AG04450 (cell line): ENCODE results near the gene HDAC7. TPM values are rescaled to one million over a fixed set of nuclear protein-coding genes. Genes with fewer than 3 reads are reported as not detected.

Experiments
- CTCF ChIA-PET: fragments of 300-600, 350-600 bp; formaldehyde crosslinking; extraction: SDS; loops from one replicate; lab custom pipeline; 2022; ENCODE audit warnings: antibody characterized with exemption, inconsistent platforms; lab: Charles Lee
- POLR2A ChIA-PET: fragments of 350-600 bp; formaldehyde crosslinking; extraction: SDS; loops from one replicate; lab custom pipeline; 2021; ENCODE audit warnings: antibody characterized with exemption, inconsistent platforms; lab: Yijun Ruan, JAX
- DNase-seq: peaks from one replicate; pipeline ENCODE4 v3.0.0-alpha.2; 2011; ENCODE audit warnings: low read depth, low spot score
- H3K27ac ChIP-seq: one replicate; pipeline ENCODE4 v1.5.1; 2012; ENCODE audit warnings: low read depth, low read length, control low read depth
- H3K27me3 ChIP-seq: one replicate; pipeline ENCODE4 v1.6.0; 2012; ENCODE audit warnings: low read length; ENCODE audit not compliant: control insufficient read depth, insufficient read depth
- H3K4me3 ChIP-seq: 2 replicates; pipeline ENCODE4 v1.5.1; 2011; ENCODE audit warnings: mild to moderate bottlenecking, low read depth, low read length, control low read depth
- H3K9me3 ChIP-seq: 2 replicates; pipeline ENCODE4 v1.5.1; 2012; ENCODE audit warnings: low read length; ENCODE audit not compliant: control insufficient read depth, insufficient read depth
- CTCF ChIP-seq: IDR thresholded peaks from 2 replicates; pipeline ENCODE4 v1.5.1; 2011; ENCODE audit warnings: low read depth, low read length, control low read depth, inconsistent platforms
- polyA plus RNA-seq: library from polyadenylated mRNA; depleted of rRNA; stranded (reverse); fragments of >200 nt; gene quantifications from 2 replicates; pipeline ENCODE4 v1.2.3, GENCODE V29; 2011

Gene HDAC7
- polyA plus RNA-seq, 1 experiment = 17.1 TPM

- Histone ChIP-seq H3K27me3 (no peaks in the 10 kb centered on the region), H3K9me3 (no peaks in the 10 kb centered on the region; the same call in 1 of the 2 replicates), H3K27ac (no peak overlapping the region), H3K4me3 (no peak overlapping the region)
- DNase-seq = no peak
- no peak for TF ChIP-seq CTCF
- CTCF ChIA-PET = interaction anchor here (1.0 to 2.7 kb wide), 3 partner anchors 46 to 171 kb away, joined by 3 to 15 read pairs (median 3); no protein-coding TSS in a partner anchor
- POLR2A ChIA-PET = no interaction called here
Observed at GRCh38 chr12:47791874-47792273, 27.8 kb downstream of the HDAC7 start.

- no peak for DNase-seq
- Histone ChIP-seq H3K27ac (no peak overlapping the region), H3K4me3 (no peak overlapping the region), H3K27me3 (no peaks in the 10 kb centered on the region), H3K9me3 (no peaks in the 10 kb centered on the region; the same call in 1 of the 2 replicates)
- TF ChIP-seq CTCF = no peak
- CTCF ChIA-PET = interaction anchor here (1.1 to 2.7 kb wide), 2 partner anchors 47 to 172 kb away, joined by 3 to 15 read pairs; no protein-coding TSS in a partner anchor
- POLR2A ChIA-PET = no interaction called here
Observed at GRCh38 chr12:47791351-47791746, 28.4 kb downstream of the HDAC7 start.

GRCh38 chr12:47790676-47791350 is 28.9 kb downstream of the HDAC7 start:
- DNase-seq = no peak
- CTCF ChIA-PET = interaction anchor here (1.2 to 2.7 kb wide), 2 partner anchors 12 to 47 kb away, joined by 5 to 15 read pairs; no protein-coding TSS in a partner anchor
- TF ChIP-seq CTCF = no peak
- Histone ChIP-seq H3K27me3 (no peaks in the 10 kb centered on the region), H3K9me3 (no peaks in the 10 kb centered on the region), H3K4me3 (no peak overlapping the region), H3K27ac (no peak overlapping the region)
- POLR2A ChIA-PET = no interaction called here

GRCh38 chr12:47789712-47790489 is 29.8 kb downstream of the HDAC7 start:
- no peak for TF ChIP-seq CTCF
- H3K27ac ChIP-seq = no peak overlapping the region
- ChIA-PET CTCF (interaction anchor here (0.6 to 2.4 kb wide), 3 partner anchors 11 to 48 kb away, joined by 3 to 16 read pairs (median 5); no protein-coding TSS in a partner anchor), POLR2A (interaction anchor here (0.6 kb wide), 1 partner anchor 991 kb away, joined by 3 read pairs; no protein-coding TSS in a partner anchor)
- H3K27me3 ChIP-seq = no peaks in the 10 kb centered on the region
- DNase-seq = no peak
- no peaks in the 10 kb centered on the region for H3K9me3 ChIP-seq
- no peak overlapping the region for H3K4me3 ChIP-seq
